ENCODE data around the gene PLEKHA6.

PLEKHA6 gene

GRCh38 chr1:204356997-204357396, 2.7 kb downstream of the PLEKHA6 start:
- H3K36me3 ChIP-seq (ENCODE audit: control insufficient read depth, low read length), result no peaks in the 10 kb centered on the region
- H3K4me2 ChIP-seq (ENCODE audit: low read length), result no peak overlapping the region
- H3K79me2 ChIP-seq (ENCODE audit: control insufficient read depth, low read length), result no peaks in the 10 kb centered on the region
- H3F3A ChIP-seq (ENCODE audit: control insufficient read depth, insufficient read depth), result no peaks in the 10 kb centered on the region
- no peaks in the 10 kb centered on the region for H3K9me3 ChIP-seq (ENCODE audit: control insufficient read depth, insufficient read depth, low read length)
- H3K27me3 ChIP-seq (ENCODE audit: control insufficient read depth, low read length), result peaks cover 25% of the 10 kb centered on the region
- TF ChIP-seq EZH2phosphoT487 (IDR thresholded peaks at IDR 0.05; ENCODE audit: borderline replicate concordance, low read length) (no peak), CTCF (IDR thresholded peaks at IDR 0.05; ENCODE audit: low read depth, low read length, poor library complexity, severe bottlenecking) (no peak)
- no peaks in the 10 kb centered on the region for H3K9me2 ChIP-seq (replicated peaks; ENCODE audit: control insufficient read depth, low read length)
- H3K27ac ChIP-seq (ENCODE audit: low read depth, low read length), result no peak overlapping the region
- no peak overlapping the region for H3K4me3 ChIP-seq (ENCODE audit: low read length)
- H3K4me1 ChIP-seq (ENCODE audit: control insufficient read depth, low read length), result no peaks in the 10 kb centered on the region
- H4K20me1 ChIP-seq (ENCODE audit: control insufficient read depth, insufficient read depth, low read depth, low read length), result no peaks in the 10 kb centered on the region

- no peaks in the 10 kb centered on the region for H3F3A ChIP-seq (ENCODE audit: control insufficient read depth, insufficient read depth)
- no peak overlapping the region for H3K27ac ChIP-seq (ENCODE audit: low read depth, low read length)
- no peaks in the 10 kb centered on the region for H3K79me2 ChIP-seq (ENCODE audit: control insufficient read depth, low read length)
- TF ChIP-seq CTCF (IDR thresholded peaks at IDR 0.05; ENCODE audit: low read depth, low read length, poor library complexity, severe bottlenecking), result no peak
- TF ChIP-seq EZH2phosphoT487 (IDR thresholded peaks at IDR 0.05; ENCODE audit: borderline replicate concordance, low read length), result no peak
- no peak overlapping the region for H3K4me2 ChIP-seq (ENCODE audit: low read length)
- H4K20me1 ChIP-seq (ENCODE audit: control insufficient read depth, insufficient read depth, low read depth, low read length), result no peaks in the 10 kb centered on the region
- H3K4me1 ChIP-seq (ENCODE audit: control insufficient read depth, low read length), result no peaks in the 10 kb centered on the region
- no peak overlapping the region for H3K4me3 ChIP-seq (ENCODE audit: low read length)
- H3K27me3 ChIP-seq (ENCODE audit: control insufficient read depth, low read length), result peaks cover 21% of the 10 kb centered on the region
- H3K9me2 ChIP-seq (replicated peaks; ENCODE audit: control insufficient read depth, low read length), result no peaks in the 10 kb centered on the region
- H3K36me3 ChIP-seq (ENCODE audit: control insufficient read depth, low read length), result no peaks in the 10 kb centered on the region
- H3K9me3 ChIP-seq (ENCODE audit: control insufficient read depth, insufficient read depth, low read length), result no peaks in the 10 kb centered on the region
Measured at GRCh38 chr1:204355913-204356312, 3.8 kb downstream of the PLEKHA6 start.

- no peaks in the 10 kb centered on the region for H4K20me1 ChIP-seq (ENCODE audit: control insufficient read depth, insufficient read depth, low read depth, low read length)
- no peaks in the 10 kb centered on the region for H3K79me2 ChIP-seq (ENCODE audit: control insufficient read depth, low read length)
- no peaks in the 10 kb centered on the region for H3F3A ChIP-seq (ENCODE audit: control insufficient read depth, insufficient read depth)
- H3K4me2 ChIP-seq (ENCODE audit: low read length), result no peak overlapping the region
- H3K4me3 ChIP-seq (ENCODE audit: low read length), result no peak overlapping the region
- H3K27me3 ChIP-seq (ENCODE audit: control insufficient read depth, low read length), result peaks cover 15% of the 10 kb centered on the region; the same call in 1 of the 2 replicates
- no peaks in the 10 kb centered on the region for H3K9me2 ChIP-seq (replicated peaks; ENCODE audit: control insufficient read depth, low read length)
- TF ChIP-seq EZH2phosphoT487 (IDR thresholded peaks at IDR 0.05; ENCODE audit: borderline replicate concordance, low read length) (no peak), CTCF (IDR thresholded peaks at IDR 0.05; ENCODE audit: low read depth, low read length, poor library complexity, severe bottlenecking) (no peak)
- no peaks in the 10 kb centered on the region for H3K36me3 ChIP-seq (ENCODE audit: control insufficient read depth, low read length)
- H3K4me1 ChIP-seq (ENCODE audit: control insufficient read depth, low read length), result no peaks in the 10 kb centered on the region
- no peaks in the 10 kb centered on the region for H3K9me3 ChIP-seq (ENCODE audit: control insufficient read depth, insufficient read depth, low read length)
- H3K27ac ChIP-seq (ENCODE audit: low read depth, low read length), result no peak overlapping the region
Measured at GRCh38 chr1:204354579-204354978, 5.2 kb downstream of the PLEKHA6 start.

Measured in DOHH2 (cell line).